ENCODE results near the gene FBXO36.
"Not testable (repeated sequence)": the region's sequence is repeated elsewhere in the genome, so short reads cannot be mapped to it uniquely, and the experiment has no call there.

The FBXO36 gene

GRCh38 chr2:229910832-229911412, 11.4 kb upstream of the FBXO36 start:
- peak; percentile 20 for DNase-seq

- no peak for DNase-seq
These were observed 8.1 kb upstream of the FBXO36 start for GRCh38 chr2:229914171-229914570.

DNA sequence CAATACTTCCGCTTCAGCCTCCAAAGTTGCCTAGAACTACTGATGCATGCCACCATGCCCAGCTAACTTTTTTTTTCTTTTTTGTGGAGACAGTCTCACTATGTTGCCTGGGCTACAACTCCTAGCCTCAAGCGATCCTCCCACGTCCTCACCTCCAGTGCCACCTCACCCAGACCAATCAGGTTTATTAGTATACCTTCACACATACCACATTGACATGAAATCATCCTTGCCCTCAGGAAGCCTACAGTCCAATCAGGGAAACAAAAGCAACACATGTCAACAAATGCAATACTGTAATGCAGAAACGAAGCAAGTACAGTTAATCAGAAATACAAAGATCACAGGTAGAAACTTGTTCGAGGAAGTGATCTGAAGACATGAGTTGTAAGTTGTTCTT, 4.5 kb upstream of the FBXO36 start:
- no peak for DNase-seq

GRCh38 chr2:229920011-229920641, 2.2 kb upstream of the FBXO36 start:
- peak; percentile 8 for DNase-seq

DNA sequence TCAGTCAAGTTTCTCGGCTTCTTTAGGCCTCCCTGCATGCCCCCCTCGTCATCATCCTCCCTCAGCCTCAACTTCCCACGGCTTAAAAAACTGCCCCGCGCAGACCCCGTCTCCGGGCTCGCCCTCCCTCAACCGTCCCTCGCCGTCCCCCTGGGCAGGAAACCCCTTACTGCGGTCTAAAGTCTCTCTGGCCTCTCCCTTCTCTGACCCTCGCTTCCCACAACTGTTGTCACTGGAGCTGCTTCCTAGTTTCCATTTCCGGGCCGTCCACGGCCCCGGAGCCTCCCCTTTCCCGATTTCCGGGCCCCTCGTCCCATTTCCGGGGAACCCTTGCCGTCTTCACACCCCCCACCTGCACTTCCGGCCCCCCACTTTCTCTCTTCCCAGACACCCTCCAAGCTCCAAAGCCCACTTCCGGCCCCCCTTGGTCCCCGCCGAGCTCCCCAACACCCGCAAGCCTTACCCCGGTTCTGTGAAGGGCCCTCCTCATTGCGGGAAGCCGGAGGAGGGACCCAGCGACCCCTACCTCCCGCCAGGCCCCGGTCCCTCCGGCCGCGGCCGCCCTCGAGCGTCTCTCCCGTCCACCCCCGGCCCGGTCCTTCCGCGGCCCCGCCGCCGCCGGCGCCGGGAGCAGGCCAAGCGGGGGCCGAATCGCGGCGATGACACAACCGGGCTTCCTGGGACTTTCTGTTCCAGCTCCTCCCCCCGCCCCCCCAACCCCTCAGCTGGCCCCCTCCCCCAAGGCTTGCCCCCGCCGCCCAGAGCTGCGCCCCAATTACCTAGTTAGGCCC, 1.0 kb upstream of the FBXO36 start:
- peak; percentile 54 for DNase-seq

- peak; percentile 99 for DNase-seq
These were observed 333 bp upstream of the FBXO36 start, which contains the start of gene TRIP12 for GRCh38 chr2:229921892-229922448. Gene TRIP12 (minus strand): TSS chr2:229922009. CDS start chr2:229880079, 41,930 bp downstream.

GRCh38 chr2:229924541-229924940, 2.2 kb downstream of the FBXO36 start:
- DNase-seq, result not testable (repeated sequence)

DNA sequence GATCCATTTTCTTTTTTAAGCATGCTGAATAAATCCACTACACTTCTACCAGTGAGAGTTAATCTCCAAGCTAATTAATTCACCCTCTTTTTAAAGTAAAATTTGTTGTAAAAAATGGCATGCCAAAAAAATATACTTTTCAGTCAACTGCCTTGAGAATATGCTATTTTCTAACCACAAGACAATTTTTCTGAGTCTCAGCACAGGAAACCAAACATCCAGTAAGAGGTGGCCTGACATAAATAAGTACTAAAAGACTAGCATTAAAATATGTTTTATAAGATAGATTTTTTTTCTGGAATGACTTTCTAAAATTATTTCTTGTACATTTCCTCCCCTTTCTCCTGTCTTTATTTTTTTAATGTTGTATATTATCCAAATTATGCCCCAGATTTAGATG, 2.9 kb downstream of the FBXO36 start:
- DNase-seq, result no peak

DNA sequence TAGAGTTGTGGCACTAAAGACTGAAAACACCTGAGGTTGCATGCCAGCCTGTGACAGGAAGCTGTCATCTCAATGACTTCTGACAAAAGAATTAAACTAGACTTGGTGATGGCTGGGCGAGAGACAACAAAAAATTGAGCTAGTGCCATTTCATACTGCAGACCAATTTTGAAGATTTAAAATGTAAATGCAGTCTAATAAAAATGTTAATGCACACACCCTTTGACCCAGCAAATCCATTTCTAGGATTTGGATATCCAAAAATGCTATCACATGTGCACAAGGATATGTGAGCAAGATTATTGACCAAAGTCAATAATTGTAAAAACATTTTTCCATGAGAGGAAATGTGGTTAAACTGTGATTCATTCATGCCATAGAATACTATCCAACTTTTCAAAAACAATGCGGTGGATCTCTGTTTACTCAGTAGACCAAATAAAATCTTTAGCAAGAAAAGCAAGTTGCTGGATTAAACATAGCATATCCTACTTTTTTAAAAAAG, 5.6 kb downstream of the FBXO36 start:
- DNase-seq, result peak; percentile 68

DNA sequence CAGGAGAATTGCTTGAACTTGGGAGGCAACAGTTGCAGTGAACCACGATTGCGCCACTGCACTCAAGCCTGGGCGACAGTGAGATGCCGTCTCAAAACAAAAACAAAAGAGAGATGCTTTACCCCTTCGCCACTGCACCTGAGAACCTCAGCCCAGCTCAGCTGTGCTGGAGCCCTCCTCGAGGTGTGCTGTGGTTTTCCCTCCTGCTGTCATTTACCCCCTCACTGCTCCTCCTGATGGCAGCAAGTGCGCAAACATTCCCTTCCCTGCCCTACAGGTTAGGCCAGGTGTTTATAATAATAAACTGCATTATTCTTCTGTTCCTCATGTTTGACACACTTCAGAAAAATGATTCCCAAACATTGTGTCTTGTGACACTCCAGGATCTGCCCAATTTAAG, 8.4 kb downstream of the FBXO36 start:
- DNase-seq, result no peak

- no peak for DNase-seq
These were observed 8.9 kb downstream of the FBXO36 start for GRCh38 chr2:229931241-229931640.

DNA sequence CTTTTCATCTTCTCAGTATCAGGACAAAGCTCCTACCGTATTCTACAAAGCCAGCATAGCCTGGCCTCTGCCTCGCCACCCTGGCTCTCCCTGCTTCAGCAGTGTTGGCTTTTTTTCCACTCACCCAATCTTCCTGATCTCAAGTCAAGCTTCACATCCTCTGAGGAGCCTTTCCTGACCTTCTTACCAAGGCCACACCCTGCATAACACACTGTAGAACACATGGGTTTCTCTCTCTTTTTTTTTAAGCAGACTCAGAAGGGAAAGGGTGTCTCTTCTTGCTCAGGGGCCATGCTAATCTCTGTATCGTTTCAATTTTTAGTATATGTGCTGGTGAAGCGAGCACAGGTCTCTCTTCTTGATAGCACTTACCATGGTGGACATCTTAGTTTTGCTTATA, 15.2 kb downstream of the FBXO36 start:
- DNase-seq, result no peak

DNA sequence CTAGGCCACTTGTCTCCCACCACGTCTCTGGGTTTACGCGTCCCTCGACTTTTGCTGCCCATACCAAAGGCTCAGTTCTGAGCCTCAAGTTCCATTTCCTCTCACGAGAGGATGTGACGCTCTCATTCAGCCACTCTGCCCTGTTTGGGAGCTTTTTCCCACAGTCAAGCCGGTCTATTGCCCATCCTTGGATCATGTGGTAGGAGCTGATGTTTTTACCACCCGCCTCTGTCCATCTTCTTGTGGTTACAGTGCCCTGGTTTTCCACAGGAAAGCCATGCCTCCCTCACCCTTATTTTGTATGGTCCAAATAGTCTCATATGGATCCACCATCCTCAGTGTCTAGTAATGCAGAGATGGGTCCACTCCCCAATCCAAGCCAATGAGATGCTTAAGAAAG, 20.4 kb downstream of the FBXO36 start:
- DNase-seq, result no peak

- DNase-seq, result no peak
These were observed 20.9 kb downstream of the FBXO36 start for GRCh38 chr2:229943171-229943570.

- DNase-seq, result no peak
These were observed 21.6 kb downstream of the FBXO36 start for GRCh38 chr2:229943770-229944449.

- DNase-seq, result no peak
These were observed 23.7 kb downstream of the FBXO36 start for GRCh38 chr2:229945975-229946374.

DNA sequence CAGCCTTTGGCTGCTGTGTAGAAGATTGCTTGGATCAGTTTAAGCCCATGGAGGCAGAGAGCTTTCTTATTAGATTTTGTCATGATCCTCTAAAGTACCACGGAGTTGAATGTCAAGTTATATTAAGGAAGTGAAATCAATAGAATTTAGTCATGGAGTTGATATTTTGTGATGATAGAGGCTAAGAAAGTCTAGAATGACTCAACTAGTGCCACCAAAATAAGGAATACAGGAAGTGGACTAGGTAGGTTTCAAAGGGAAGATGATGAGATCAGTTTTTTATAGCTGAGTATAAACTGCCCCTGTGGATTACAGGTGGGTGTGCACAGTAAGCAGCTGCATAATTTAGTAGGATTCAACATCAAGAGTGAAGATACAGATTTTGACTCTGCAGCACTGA, 25.2 kb downstream of the FBXO36 start:
- DNase-seq, result no peak

DNA sequence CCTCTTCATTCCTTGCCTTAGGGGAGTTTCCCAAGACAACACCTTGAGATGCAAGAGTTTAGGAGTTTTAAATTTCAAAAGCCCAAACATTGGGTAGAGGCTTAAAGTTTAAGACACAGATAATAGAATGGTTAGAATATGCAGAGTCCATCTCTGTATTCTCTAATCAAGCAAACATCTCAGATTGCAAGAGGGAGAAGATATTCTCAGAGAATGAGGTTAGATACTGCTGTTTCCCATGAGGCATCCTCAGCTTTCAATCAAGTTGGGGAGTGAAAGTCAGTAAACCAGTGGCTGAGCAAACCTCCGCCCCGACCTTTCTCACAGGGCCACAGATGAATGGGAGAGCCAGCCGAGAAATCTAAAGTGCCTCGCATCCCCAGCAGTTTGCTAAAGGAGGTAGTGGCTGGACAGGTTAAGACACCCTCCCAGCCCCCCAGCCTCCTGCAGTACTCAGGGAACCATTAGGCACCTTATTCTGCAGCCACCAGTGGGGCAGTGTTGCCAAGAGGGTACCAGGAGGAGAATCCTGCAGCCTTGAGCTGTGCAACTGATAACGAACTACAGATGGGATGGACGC, 30.0 kb downstream of the FBXO36 start:
- no peak for DNase-seq

DNA sequence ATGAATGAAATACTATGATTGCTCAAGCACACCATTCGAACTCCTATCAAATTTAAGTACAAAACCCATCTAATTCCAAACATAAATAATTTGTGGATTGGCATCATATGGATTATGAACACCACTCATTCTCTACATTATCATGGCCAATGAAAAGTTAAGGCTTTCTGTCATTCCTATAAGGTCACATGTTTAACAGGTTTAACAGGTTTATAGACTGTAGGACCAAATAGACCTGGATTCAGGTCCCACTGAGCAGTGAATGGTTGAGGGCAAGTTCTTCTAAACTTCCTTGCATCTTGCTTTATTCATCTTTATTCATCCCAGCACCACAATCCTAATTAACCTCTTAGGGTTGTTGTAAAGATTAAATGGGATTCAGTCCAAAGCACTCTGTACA, 33.4 kb downstream of the FBXO36 start:
- DNase-seq, result no peak

GRCh38 chr2:229956491-229956890, 34.2 kb downstream of the FBXO36 start:
- no peak for DNase-seq

GRCh38 chr2:229963596-229963995, 41.3 kb downstream of the FBXO36 start:
- DNase-seq, result peak; percentile 12

- DNase-seq, result no peak
These were observed 47.6 kb downstream of the FBXO36 start for GRCh38 chr2:229969921-229970320.

Data from fibroblast of skin of scalp (primary cell).